ENCODE results near the gene PGP.

The PGP gene

GRCh38 chr16:2180962-2181923 is 33.4 kb downstream of the PGP start:
- DNase-seq (ENCODE audit: low spot score), result no peak

- no peak for DNase-seq (ENCODE audit: low spot score)
Measured at GRCh38 chr16:2180461-2180860, 34.2 kb downstream of the PGP start.

DNA sequence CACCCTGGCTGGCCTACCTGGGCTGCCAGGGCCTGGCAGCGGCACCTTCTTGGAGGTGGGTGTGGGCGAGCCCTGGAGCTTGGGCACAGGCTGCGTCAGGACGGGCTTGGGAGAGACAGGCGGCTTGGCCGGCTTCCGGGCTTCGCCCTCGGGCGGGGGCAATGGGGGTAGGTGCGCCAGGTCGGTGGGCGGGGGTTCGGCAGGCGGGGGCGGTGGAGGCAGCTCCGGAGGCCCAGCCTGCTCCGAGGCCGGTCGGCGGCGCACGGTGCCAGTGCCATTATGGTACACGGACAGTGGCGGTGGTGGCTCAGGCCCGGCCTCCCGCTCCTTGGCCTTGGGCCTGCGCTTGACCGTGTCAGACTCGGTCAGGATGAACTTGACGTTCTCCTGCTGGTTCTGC is 35.1 kb downstream of the PGP start:
- DNase-seq (ENCODE audit: low spot score), result no peak

- DNase-seq (ENCODE audit: low spot score), result no peak
Measured at GRCh38 chr16:2179107-2179501, 35.5 kb downstream of the PGP start.

GRCh38 chr16:2178321-2179106 is 36.1 kb downstream of the PGP start:
- no peak for DNase-seq (ENCODE audit: low spot score)

- no peak for DNase-seq (ENCODE audit: low spot score)
Measured at GRCh38 chr16:2177561-2177960, 37.1 kb downstream of the PGP start.

DNA sequence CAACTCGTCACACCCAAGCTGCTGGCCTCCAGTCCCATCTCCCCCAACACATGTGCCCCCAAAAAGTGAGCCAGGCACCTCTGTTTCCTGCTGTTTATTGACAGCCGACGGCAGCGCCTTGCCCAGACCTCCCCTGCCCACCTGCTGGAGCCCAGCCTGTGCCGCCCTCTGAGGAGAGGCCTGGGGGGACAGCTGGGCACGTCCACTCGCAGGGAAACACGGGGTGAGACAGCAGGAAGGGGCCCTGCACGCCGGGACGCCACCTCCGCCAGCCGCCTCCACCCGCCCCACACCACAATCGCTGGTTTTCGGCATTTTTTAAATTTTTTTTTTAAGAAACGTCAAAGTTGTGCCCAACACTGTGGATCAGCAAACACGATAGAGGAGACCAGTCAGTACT is 37.5 kb downstream of the PGP start:
- DNase-seq (ENCODE audit: low spot score), result no peak

GRCh38 chr16:2176047-2176446 is 38.6 kb downstream of the PGP start:
- DNase-seq (ENCODE audit: low spot score), result no peak

GRCh38 chr16:2175454-2175853 is 39.2 kb downstream of the PGP start:
- no peak for DNase-seq (ENCODE audit: low spot score)

- no peak for DNase-seq (ENCODE audit: low spot score)
Measured at GRCh38 chr16:2174396-2175131, 40.1 kb downstream of the PGP start.

DNA sequence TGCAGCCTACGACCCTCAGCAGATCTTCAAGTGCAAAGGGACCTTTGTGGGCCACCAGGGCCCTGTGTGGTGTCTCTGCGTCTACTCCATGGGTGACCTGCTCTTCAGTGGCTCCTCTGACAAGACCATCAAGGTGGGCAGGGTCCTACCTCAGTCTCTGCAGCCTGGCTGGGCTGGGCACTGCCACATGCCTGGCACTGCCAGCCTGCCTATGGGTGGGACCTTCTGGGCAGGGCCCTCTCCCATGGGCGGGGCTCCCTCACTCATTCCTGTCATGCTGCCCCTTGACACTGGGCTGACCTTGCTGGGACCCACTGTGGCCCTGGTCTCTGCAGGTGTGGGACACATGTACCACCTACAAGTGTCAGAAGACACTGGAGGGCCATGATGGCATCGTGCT is 40.7 kb downstream of the PGP start:
- no peak for DNase-seq (ENCODE audit: low spot score)

DNA sequence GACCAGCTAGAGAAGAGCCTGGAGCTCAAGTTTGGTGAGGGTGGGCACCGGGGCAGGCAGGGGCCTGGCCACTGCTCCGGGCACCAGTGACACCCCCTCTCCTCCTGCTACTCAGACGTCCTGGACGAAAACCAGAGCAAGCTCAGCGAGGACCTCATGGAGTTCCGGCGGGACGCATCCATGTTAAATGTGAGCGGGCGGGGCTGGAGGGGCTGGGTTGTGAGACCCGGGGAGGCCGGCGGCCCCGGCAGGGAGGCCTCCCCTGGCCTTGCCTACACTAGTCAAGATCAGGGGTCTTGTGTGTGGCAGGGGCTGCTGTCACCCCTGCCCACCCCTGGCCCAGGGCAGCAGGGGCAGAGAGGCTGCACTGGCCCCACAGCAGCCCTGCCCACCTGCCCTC is 41.3 kb downstream of the PGP start:
- no peak for DNase-seq (ENCODE audit: low spot score)

GRCh38 chr16:2172688-2173335 is 41.8 kb downstream of the PGP start:
- no peak for DNase-seq (ENCODE audit: low spot score)

- DNase-seq (ENCODE audit: low spot score), result no peak
Measured at GRCh38 chr16:2171601-2172178, 43.0 kb downstream of the PGP start.

DNA sequence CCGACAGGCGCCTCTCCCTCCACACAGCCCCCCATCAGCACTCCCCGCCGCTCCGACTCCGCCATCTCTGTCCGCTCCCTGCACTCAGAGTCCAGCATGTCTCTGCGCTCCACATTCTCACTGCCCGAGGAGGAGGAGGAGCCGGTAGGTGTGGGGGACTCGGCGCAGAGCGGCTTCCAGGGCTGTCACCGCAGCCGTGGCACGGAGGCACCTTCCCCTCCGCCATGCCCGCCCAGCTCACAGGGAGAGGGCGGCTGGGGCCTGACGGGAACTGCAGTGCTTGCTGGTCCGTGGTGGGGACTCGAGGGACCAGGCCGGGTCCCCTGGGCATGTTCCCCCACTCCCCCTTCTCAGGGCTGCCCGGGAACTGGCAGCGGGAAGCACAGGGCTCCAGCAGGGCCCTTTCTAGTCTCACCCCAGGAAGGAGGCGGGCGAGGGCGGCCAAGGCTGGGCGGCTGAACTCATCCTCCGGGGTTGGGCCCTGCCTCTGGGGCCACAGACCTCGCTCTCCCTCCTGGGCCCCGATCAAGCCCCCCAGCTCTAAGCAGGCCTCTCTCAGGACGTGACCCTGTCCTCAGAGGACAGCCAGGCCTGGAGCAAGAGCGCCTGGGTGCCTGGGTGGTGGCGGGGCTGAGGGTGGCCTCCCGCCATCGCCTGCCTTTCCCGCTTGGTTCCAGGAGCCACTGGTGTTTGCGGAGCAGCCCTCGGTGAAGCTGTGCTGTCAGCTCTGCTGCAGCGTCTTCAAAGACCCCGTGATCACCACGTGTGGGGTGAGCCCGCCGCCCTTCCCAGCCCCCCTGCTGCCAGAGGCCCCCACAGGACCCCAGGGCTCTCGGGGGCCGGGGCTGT is 43.8 kb downstream of the PGP start:
- DNase-seq (ENCODE audit: low spot score), result no peak

GRCh38 chr16:2170080-2170479 is 44.6 kb downstream of the PGP start:
- DNase-seq (ENCODE audit: low spot score), result no peak

GRCh38 chr16:2167068-2167638 is 47.5 kb downstream of the PGP start:
- no peak for DNase-seq (ENCODE audit: low spot score)

GRCh38 chr16:2166263-2167067 is 48.2 kb downstream of the PGP start:
- DNase-seq (ENCODE audit: low spot score), result no peak

DNA sequence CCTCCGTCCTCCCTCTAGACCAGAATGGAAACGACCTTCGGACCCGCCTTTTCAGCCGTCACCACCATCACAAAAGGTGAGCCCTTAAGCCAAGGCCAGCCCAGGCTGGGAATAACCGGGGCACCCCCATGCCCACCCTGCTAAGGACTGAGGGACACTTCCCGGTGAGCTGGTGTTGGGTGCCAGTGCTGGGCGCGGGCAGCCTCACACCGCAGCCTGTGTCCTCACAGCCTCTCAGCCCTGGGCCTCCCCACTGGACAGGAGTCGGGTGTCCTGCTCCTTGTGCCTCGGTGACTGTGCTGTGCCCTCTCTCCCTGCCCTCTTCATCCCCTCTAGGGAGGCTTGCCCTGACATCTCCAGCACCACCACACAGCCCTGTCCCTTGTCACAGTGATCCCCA is 48.8 kb downstream of the PGP start:
- DNase-seq (ENCODE audit: low spot score), result no peak
